ENCODE measurements around the gene ANKRD22. TPM values are rescaled to one million over a fixed set of nuclear protein-coding genes. Genes with fewer than 3 reads are reported as not detected.

ANKRD22 gene
- total RNA-seq, 1 donor from 2014 or later: 0.71 TPM

DNA sequence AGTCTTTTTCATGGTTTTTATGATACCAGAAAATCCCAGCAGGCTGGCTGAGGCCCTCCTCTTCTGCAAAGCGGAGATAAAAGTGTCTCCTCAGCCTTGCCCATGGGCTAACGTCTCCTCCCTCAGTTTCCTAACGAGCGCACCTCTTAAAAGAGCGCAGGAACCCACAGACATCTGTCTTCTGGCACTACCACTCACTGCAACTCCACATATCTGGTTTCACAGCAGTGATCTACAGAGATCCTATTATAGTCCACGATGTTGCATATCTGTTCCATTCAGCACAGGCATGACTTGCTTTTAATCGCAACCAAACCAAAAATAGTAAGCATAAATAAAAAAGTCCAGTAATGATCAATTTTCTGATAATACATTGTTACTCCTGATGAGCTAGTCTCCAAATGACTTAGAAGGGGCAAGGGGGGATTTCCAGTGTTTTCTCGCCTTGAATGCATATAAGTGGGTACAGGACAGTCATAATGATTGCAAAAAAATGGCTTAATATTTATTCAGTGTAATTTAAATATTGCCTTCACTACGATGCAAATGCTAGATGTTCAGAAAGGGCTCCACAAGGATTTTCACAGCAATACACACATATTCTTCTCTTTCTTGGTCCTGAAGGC lies 20.9 kb downstream of the ANKRD22 start:
- DNase-seq (no peak), ATAC-seq (no peak)
- Histone ChIP-seq H3K4me3 (no peak overlapping the region), H3K36me3 (no peaks in the 10 kb centered on the region), H3K27ac (no peak overlapping the region), H3K27me3 (ENCODE audit: low read depth) (no peaks in the 10 kb centered on the region), H3K4me1 (no peaks in the 10 kb centered on the region), H3K9me3 (no peaks in the 10 kb centered on the region)
- intact Hi-C loops (cut with DNase I): loop anchor here (10.0 kb wide), 1 partner anchor 384 kb away; no protein-coding TSS in a partner anchor
- TF ChIP-seq, protein P1, sequence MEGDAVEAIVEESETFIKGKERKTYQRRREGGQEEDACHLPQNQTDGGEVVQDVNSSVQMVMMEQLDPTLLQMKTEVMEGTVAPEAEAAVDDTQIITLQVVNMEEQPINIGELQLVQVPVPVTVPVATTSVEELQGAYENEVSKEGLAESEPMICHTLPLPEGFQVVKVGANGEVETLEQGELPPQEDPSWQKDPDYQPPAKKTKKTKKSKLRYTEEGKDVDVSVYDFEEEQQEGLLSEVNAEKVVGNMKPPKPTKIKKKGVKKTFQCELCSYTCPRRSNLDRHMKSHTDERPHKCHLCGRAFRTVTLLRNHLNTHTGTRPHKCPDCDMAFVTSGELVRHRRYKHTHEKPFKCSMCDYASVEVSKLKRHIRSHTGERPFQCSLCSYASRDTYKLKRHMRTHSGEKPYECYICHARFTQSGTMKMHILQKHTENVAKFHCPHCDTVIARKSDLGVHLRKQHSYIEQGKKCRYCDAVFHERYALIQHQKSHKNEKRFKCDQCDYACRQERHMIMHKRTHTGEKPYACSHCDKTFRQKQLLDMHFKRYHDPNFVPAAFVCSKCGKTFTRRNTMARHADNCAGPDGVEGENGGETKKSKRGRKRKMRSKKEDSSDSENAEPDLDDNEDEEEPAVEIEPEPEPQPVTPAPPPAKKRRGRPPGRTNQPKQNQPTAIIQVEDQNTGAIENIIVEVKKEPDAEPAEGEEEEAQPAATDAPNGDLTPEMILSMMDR (IDR thresholded peaks at IDR 0.05): no peak

DNA sequence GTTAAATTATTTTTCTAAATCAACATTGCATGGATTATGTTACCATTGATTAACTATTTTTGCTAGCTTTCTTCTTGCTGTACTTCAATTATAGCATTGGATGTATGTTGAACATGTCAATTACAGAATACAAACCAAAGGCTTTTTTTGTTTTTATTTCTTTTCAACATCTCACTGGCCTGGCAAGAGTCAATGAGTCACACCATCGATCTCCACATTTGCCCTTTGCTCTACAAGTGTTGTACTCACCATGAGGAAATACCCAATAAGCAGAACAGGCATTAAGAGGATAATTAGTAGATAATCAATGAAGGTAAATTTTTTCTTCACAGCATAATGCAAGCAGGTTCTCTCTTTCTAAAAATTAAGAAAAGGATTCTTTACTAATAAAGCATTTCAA lies 23.3 kb downstream of the ANKRD22 start:
- TF ChIP-seq, protein P1 (IDR thresholded peaks at IDR 0.05): no peak
- no peaks in the 10 kb centered on the region for H3K4me1 ChIP-seq
- no peaks in the 10 kb centered on the region for H3K9me3 ChIP-seq
- no peaks in the 10 kb centered on the region for H3K36me3 ChIP-seq
- H3K27me3 ChIP-seq (ENCODE audit: low read depth): no peaks in the 10 kb centered on the region
- ATAC-seq (no peak), DNase-seq (no peak)
- intact Hi-C loops (cut with DNase I): no loop called here
- H3K4me3 ChIP-seq: no peak overlapping the region
- no peak overlapping the region for H3K27ac ChIP-seq

DNA sequence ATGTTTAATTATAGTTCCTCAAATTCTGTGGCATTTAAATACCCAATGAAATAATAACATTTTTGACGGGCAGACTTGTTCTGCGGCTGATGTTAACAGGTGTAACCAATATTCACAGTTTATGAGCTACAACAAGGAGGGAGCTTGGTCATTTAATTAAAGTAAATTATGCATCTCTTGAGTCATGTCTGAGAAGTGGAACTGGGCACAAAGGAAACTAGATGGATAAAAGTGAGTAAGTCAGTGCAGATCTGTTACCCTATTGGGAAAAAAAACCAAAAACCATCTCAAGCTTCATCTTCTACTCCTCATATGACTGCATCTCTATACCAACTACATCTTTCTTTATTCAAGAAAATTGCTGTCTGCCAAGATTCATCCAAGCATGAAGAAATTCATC lies 24.0 kb downstream of the ANKRD22 start:
- H3K27me3 ChIP-seq (ENCODE audit: low read depth): no peaks in the 10 kb centered on the region
- no peak overlapping the region for H3K27ac ChIP-seq
- no peaks in the 10 kb centered on the region for H3K9me3 ChIP-seq
- ATAC-seq: no peak
- TF ChIP-seq, protein P1 (IDR thresholded peaks at IDR 0.05): no peak
- H3K4me3 ChIP-seq: no peak overlapping the region
- H3K4me1 ChIP-seq: no peaks in the 10 kb centered on the region
- no peak for DNase-seq
- intact Hi-C loops (cut with DNase I): no loop called here
- H3K36me3 ChIP-seq: no peaks in the 10 kb centered on the region

DNA sequence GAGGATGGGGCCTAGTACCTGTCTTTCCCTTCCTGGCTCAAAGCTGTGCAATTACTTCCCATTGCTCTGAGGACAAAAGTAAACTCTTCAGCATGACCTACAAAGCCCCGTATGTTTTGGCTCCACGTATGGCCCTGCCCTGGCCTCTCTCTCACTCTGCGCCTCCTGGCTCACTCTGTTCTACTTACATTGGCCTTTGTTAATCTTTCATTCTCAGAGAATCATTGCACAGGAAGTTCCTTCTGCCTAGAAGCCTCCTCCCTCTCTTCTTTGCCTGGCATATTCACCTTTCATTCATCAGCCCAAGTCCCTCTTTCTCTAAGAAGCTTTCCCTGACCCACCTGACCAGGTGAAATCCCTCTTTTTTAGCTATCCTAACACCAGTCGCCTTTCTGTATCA lies 25.3 kb downstream of the ANKRD22 start:
- H3K27me3 ChIP-seq (ENCODE audit: low read depth): no peaks in the 10 kb centered on the region
- H3K36me3 ChIP-seq: no peaks in the 10 kb centered on the region
- ATAC-seq (no peak), DNase-seq (no peak)
- no peaks in the 10 kb centered on the region for H3K4me1 ChIP-seq
- H3K27ac ChIP-seq: no peak overlapping the region
- H3K4me3 ChIP-seq: no peak overlapping the region
- intact Hi-C loops (cut with DNase I): no loop called here
- TF ChIP-seq, protein P1 (IDR thresholded peaks at IDR 0.05): no peak
- no peaks in the 10 kb centered on the region for H3K9me3 ChIP-seq

DNA sequence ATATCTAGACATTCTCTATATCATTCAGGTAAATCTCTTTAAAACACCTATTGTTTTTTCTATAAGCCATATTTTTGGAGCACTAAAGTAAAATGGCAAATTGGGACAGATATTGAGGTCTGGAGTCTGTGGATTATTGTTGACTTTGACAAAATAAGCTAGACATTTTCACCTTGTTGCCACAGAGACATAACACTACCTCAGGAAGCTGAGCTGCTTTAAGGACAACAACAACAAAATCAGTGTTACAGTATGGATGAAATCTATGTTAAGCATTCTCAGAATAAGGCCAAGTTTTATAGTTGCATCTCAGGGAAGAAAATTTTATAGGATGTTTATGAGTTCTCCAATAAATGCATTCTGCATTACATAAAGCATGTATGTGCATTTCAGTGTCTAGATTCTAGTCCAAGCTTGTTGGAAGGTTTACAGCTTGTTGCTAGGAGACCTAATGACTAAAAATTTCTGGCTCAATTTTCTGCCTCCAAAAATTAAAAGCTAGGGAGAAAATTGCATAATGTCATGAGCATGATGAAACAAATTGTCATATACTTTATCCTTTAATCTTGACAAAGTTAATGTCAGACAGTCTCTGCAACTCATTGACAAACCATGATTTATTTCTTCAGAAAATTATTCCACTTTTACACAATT lies 30.8 kb downstream of the ANKRD22 start:
- no peaks in the 10 kb centered on the region for H3K36me3 ChIP-seq
- ATAC-seq (no peak), DNase-seq (no peak)
- no peaks in the 10 kb centered on the region for H3K4me1 ChIP-seq
- intact Hi-C loops (cut with DNase I): no loop called here
- H3K27ac ChIP-seq: no peak overlapping the region
- TF ChIP-seq, protein P1 (IDR thresholded peaks at IDR 0.05): no peak
- no peaks in the 10 kb centered on the region for H3K27me3 ChIP-seq (ENCODE audit: low read depth)
- no peak overlapping the region for H3K4me3 ChIP-seq
- no peaks in the 10 kb centered on the region for H3K9me3 ChIP-seq
